ENCODE data around the gene SMAD9. TPM values are rescaled to one million over a fixed set of nuclear protein-coding genes. Genes with fewer than 3 reads are reported as not detected.

The SMAD9 gene
- total RNA-seq, 1 donor from 2014 or later = 4.2 TPM

DNA sequence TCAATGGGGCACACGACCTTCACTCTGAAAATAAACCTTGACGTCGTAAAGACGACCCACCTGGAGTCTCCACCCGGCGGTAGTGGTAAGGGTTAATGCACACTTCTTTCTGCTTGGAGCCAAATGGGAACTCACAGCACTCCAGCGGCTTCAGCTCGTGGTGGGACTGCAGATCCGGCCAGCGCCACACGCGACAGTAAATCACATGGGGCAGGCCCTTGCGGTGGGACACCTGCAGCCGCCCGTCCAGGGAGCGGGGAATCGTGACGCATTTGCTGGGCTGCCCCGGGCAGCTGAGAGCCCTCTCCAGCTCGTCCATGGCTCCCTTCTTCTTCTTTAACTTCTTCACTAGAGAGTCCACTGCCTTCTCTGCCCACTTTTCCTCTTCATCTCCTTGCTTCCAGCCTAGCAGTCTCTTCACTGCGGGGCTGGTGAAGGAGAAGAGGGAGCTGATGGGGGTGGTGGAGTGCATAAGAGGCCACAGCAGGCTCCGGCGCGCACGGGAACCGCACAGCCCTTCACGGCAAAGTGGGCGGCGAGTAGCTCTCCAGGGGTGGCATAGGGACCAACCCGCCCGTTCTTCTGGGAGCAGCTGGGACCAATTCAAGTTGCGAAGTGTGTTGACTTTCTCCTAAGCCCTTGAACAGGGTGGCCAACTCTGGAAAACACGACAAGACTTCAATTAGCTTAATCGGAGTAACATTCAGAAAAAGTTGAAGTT lies 40.7 kb downstream of the SMAD9 start:
- Histone ChIP-seq H3K9me3 (replicated peaks) (no peaks in the 10 kb centered on the region), H3K27me3 (ENCODE audit: low read depth) (no peaks in the 10 kb centered on the region), H3K4me1 (peaks cover 8% of the 10 kb centered on the region), H3K27ac (replicated peaks) (no peak overlapping the region), H3K36me3 (no peaks in the 10 kb centered on the region), H3K4me3 (no peak overlapping the region)
- no peak for DNase-seq
- TF ChIP-seq, protein P1, sequence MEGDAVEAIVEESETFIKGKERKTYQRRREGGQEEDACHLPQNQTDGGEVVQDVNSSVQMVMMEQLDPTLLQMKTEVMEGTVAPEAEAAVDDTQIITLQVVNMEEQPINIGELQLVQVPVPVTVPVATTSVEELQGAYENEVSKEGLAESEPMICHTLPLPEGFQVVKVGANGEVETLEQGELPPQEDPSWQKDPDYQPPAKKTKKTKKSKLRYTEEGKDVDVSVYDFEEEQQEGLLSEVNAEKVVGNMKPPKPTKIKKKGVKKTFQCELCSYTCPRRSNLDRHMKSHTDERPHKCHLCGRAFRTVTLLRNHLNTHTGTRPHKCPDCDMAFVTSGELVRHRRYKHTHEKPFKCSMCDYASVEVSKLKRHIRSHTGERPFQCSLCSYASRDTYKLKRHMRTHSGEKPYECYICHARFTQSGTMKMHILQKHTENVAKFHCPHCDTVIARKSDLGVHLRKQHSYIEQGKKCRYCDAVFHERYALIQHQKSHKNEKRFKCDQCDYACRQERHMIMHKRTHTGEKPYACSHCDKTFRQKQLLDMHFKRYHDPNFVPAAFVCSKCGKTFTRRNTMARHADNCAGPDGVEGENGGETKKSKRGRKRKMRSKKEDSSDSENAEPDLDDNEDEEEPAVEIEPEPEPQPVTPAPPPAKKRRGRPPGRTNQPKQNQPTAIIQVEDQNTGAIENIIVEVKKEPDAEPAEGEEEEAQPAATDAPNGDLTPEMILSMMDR (IDR thresholded peaks at IDR 0.05; ENCODE audit: borderline replicate concordance) = no peak
- intact Hi-C loops (cut with micrococcal nuclease) = no loop called here

DNA sequence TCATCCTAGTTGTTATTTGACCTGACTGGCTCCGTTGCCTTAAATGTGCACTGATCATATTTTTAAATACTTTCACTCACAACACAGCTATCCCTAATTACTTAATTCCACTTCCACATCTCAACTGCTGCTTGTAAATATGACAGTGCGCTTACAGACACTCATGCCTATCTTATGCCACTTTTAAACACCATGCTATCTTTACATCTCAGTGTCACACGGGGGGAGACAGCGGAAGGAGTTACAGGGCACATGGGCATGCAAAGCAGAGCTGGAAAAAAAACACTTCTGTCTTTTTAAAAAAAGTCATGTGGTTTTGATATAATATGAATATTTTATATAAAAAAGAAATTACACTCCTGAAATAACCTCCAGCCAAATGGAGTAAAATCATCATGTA lies 44.1 kb downstream of the SMAD9 start:
- H3K36me3 ChIP-seq = peaks cover 7% of the 10 kb centered on the region
- H3K27me3 ChIP-seq (ENCODE audit: low read depth) = no peaks in the 10 kb centered on the region
- intact Hi-C loops (cut with micrococcal nuclease) = no loop called here
- H3K27ac ChIP-seq (replicated peaks) = no peak overlapping the region
- TF ChIP-seq, protein P1 (IDR thresholded peaks at IDR 0.05; ENCODE audit: borderline replicate concordance) = no peak
- H3K4me3 ChIP-seq = no peak overlapping the region
- peaks cover 2% of the 10 kb centered on the region for H3K4me1 ChIP-seq
- H3K9me3 ChIP-seq (replicated peaks) = no peaks in the 10 kb centered on the region
- DNase-seq = no peak

DNA sequence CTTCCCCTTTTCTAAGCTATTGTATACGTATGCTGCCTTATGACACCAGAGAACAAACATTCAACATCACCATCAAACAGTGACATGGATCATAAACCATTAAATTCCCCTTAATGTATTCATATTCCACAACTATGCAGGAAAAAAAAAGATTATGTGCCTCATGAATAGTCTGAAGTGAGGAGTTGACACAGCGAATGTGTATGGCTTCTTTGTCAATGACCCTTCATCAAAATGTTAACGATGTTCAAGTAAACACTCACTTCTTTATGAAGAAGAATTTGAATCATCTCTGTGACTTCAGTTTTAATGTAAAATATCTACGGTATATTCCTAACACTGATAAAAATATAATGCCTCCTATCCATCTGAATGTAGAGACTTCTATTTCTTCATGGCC lies 44.6 kb downstream of the SMAD9 start:
- Histone ChIP-seq H3K4me3 (no peak overlapping the region), H3K9me3 (replicated peaks) (no peaks in the 10 kb centered on the region), H3K4me1 (no peaks in the 10 kb centered on the region), H3K27me3 (ENCODE audit: low read depth) (no peaks in the 10 kb centered on the region), H3K36me3 (peaks cover 7% of the 10 kb centered on the region), H3K27ac (replicated peaks) (no peak overlapping the region)
- intact Hi-C loops (cut with micrococcal nuclease) = no loop called here
- no peak for DNase-seq
- TF ChIP-seq, protein P1 (IDR thresholded peaks at IDR 0.05; ENCODE audit: borderline replicate concordance) = no peak

DNA sequence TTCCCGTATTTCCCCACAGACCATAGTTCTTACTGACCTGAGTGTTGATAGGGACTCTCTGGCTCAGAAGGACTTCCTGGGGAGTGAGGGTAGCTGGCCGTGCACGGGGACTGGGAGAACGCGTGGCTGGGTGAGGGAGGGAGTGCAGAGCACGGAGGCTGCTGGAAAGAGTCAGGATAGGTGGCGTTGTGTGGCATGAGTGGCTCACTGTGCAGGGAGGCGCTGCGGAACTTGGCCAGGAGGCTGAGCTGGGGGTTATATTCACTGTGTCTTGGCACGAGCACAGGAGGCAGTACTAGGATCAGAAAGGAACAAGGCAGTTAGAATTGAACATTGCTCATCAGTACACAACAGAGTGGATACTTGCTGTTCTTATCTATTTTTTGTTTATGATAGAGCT lies 47.4 kb downstream of the SMAD9 start:
- Histone ChIP-seq H3K27ac (replicated peaks) (no peak overlapping the region), H3K4me1 (no peaks in the 10 kb centered on the region), H3K27me3 (ENCODE audit: low read depth) (no peaks in the 10 kb centered on the region), H3K9me3 (replicated peaks) (no peaks in the 10 kb centered on the region), H3K4me3 (no peak overlapping the region), H3K36me3 (peaks cover 14% of the 10 kb centered on the region)
- DNase-seq = no peak
- intact Hi-C loops (cut with micrococcal nuclease) = no loop called here
- TF ChIP-seq, protein P1 (IDR thresholded peaks at IDR 0.05; ENCODE audit: borderline replicate concordance) = no peak

DNA sequence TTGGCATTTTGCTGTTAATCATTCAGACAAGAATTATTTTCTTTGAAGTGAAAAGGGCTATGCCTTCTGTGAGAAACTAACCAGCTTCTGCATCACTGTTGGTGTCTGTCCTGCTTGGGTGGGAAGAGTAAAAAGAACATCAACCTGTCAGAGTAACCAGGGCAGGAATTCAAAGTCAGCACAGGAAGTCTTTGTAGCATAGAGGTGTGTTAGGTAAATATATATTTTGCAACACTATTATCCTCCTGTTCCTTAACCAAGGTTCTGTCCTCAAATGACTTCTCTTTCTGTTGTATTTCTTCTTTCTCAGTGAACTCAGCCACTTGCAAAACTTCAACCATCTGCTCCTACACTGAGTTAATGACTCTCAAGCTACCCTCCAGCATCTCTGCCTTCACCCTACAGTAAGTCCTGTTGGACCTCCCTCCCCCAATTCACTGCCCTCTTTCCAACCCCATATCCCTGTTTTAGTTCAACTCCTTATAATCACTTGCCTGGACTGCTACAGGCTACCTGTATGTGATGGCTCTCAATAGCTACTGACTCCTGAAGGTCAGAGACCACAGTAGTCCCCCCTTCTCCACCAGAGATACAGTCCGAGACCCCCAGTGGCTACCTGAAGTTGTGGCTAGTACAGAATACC lies 49.9 kb downstream of the SMAD9 start:
- Histone ChIP-seq H3K9me3 (replicated peaks) (no peaks in the 10 kb centered on the region), H3K4me3 (no peak overlapping the region), H3K27me3 (ENCODE audit: low read depth) (no peaks in the 10 kb centered on the region), H3K27ac (replicated peaks) (no peak overlapping the region), H3K36me3 (peaks cover 29% of the 10 kb centered on the region), H3K4me1 (no peaks in the 10 kb centered on the region)
- DNase-seq = no peak
- TF ChIP-seq, protein P1 (IDR thresholded peaks at IDR 0.05; ENCODE audit: borderline replicate concordance) = no peak
- intact Hi-C loops (cut with micrococcal nuclease) = no loop called here

All from left ventricle myocardium inferior (tissue), 1 donor.